HG03196 (cell line): Measurements from ENCODE around the gene NEK10.

ENCODE experiments used
- ATAC-seq: cut with Tn5 transposase; IDR thresholded peaks from one replicate; pipeline ENCODE4 v1.9.1; 2021; ENCODE audit not compliant: unreplicated experiment

Gene NEK10

GRCh38 chr3:27076815-27077630 lies 292.2 kb downstream of the NEK10 start:
- no peak for ATAC-seq

DNA sequence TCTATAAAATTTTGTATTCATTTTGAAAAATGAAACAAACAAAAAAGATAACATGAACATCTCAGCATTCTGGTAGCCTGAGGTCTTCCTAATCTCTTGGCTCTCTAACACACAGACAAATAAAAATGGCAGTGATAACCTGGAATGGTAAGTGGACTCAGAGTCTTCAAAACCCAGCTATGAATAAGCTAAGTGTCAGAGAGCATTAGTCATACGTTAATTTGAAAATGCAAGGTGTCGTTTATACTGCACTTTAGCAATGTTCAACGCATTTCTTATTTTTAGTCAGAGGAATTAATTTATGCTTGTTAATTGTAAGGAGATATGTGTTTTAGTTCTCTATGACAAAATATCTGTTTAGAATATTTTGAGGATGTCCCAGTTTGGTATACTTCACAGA lies 294.3 kb downstream of the NEK10 start:
- no peak for ATAC-seq

DNA sequence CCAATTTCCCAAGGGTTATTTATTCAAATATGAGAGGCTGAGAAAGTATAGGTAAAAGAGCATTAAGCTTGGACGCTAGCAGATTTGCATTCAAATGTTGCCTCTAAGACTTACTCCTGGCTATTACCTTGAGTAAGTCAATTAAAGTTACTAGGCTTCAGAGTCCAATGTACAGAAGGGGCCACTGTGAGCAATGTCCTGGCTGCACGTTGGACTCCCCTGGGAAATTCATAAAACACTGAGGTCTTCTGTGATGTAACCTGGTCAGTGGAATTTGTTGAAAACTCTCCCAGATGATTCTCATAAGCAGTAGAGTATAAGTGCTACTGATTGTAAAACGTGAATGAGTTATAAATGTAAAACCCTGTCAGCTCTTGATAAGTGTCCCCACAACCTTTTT lies 295.3 kb downstream of the NEK10 start:
- no peak for ATAC-seq

DNA sequence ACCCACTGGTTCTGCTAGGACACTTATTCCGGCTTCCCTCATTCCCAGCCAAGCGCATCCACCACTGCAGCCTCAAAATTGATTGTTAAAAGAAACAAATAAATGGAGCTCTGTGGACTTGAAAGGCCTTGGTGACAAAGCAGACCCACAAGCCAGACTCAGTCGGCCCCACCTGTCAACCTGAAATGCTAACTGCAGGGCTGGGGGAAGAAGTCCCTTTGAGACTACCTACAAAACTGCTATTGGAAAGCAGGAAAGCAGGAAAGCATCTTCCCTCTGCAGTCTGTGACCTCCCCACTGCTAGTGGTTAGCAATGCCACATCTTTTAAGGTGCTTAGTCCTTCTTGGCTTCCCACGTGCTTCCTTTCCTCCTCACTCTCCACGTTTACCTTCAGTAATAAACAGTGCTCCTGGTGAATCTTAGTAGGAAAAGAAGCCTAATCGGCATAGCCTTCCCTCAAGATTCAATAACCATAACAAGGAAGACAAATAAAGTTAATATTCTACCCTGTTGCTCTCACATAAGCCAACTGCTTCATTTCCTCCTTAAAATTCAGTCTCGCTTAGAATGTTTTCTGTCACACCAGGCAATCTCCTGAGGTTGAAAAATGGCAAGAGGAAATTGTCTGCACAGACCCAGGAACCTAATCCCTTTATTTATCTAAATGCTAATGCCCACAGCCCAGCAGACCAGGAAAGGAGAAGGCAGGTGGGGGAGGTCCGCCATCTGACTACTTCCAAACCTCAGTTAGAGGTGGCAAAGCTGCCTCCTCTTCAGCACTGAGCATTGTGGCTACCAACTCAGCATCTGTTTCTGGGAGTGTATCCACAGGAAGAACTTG lies 296.2 kb downstream of the NEK10 start:
- no peak for ATAC-seq

DNA sequence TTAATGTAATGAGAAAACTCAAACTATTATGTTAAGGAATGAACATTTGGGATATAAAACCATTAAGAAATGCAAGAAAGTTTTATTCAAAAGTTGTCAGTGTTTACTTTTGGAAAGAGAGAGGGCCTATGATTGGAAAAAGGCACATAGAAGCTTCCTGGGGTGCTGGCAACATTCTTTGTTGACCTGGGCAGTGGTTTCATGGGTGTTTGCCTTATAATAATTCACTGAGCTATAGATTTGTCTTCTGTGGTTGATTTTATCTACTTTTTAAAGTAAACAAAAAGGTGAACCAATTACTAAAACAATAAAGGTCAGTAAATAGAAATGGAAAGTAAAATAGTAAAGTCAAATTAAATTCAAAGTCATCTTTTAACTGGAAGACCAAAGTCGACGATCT lies 308.8 kb downstream of the NEK10 start:
- no peak for ATAC-seq
